Heart left ventricle (tissue), 16 donors: ENCODE results near the gene ANAPC2. TPM values are rescaled to one million over a fixed set of nuclear protein-coding genes. Genes with fewer than 3 reads are reported as not detected.

Experiments
- ATAC-seq, 4 donors: fragments of 200-7000 bp; cut with Tn5 transposase; one replicate each; pipeline ENCODE4 v1.9.1; 2020 to 2022; ENCODE audit warnings: moderate library complexity in 4 of 4, mild to moderate bottlenecking in 3 of 4, moderate number of reproducible peaks in 1 of 4
- DNase-seq, 5 donors: peaks; one replicate each; pipeline ENCODE4 v3.0.0-alpha.2; 2020
- H3K27ac ChIP-seq, 12 donors: fragments of 200-600 bp; sonication (generic) in 4 of 12; one replicate each; pipeline versions ENCODE4 v1.5.0 to v1.8.0; 2016 to 2022; ENCODE audit warnings: mild to moderate bottlenecking in 2 of 12
- H3K27me3 ChIP-seq, 9 donors: fragments of 200-600 bp; sonication (generic) in 2 of 9; one replicate each; pipeline versions ENCODE4 v1.5.1 to v1.8.0; 2016 to 2022; ENCODE audit warnings: mild to moderate bottlenecking in 3 of 9
- H3K36me3 ChIP-seq, 9 donors: fragments of 200-600 bp; sonication (generic) in 2 of 9; one replicate each; pipeline versions ENCODE4 v1.5.0 to v1.8.0; 2018 to 2022; ENCODE audit warnings: mild to moderate bottlenecking in 2 of 9
- H3K4me1 ChIP-seq, 12 donors: fragments of 200-600 bp; sonication (generic) in 4 of 12; one replicate each; pipeline versions ENCODE4 v1.5.0 to v1.8.0; 2016 to 2022; ENCODE audit warnings: mild to moderate bottlenecking in 3 of 12
- H3K4me3 ChIP-seq, 12 donors: fragments of 200-600 bp; sonication (generic) in 4 of 12; one replicate each; pipeline versions ENCODE4 v1.5.0 to v1.8.0; 2017 to 2022; ENCODE audit warnings: mild to moderate bottlenecking in 9 of 12, moderate library complexity in 4 of 12
- H3K9me3 ChIP-seq, 12 donors: fragments of 200-600 bp; sonication (generic) in 4 of 12; one replicate each; pipeline versions ENCODE4 v1.5.0 to v1.8.0; 2016 to 2022; ENCODE audit warnings: mild to moderate bottlenecking in 1 of 12
- POLR2A ChIP-seq, 2 donors: fragments of 450-650 bp; IDR thresholded peaks; one replicate each; pipeline ENCODE4 v1.6.1; 2017; ENCODE audit warnings: antibody characterized with exemption in 2 of 2, mild to moderate bottlenecking in 2 of 2, moderate library complexity in 2 of 2
- WGBS, 4 donors: extraction: QIAGEN DNeasy Blood & Tissue Kit in 2 of 4; methylation state at CpG; one replicate each; pipeline versions ENCODE4 v1.1.5 to v1.1.7; 2013 to 2018; 5-methylcytosine and 5-hydroxymethylcytosine counted together
- intact Hi-C, 10 donors: fragments of 100-400 bp; cut with DNase I; formaldehyde crosslinking; loops; one replicate each; pipeline versions ENCODE4 v1.11.1 to v1.14.2; 2022
- polyA plus RNA-seq, 2 donors: library from polyadenylated mRNA; stranded (reverse); fragments of 200-250 nt; gene quantifications; one replicate each; pipeline ENCODE4 v1.2.3, GENCODE V29; 2013
- total RNA-seq, 9 donors: library from RNA; depleted of rRNA in 2 of 9; stranded (reverse); fragments of >200 nt in 2 of 9; fragmentation: NEBNext Ultra II Directional in 3 of 9; extraction: Animal tissue kit (Norgen Biotek cat#: 25700) in 3 of 9; gene quantifications; one replicate each; pipeline versions ENCODE4 v1.1.0 to v1.2.4, GENCODE V29; 2016 to 2023
- TF ChIP-seq, protein P1 (sequence below), 12 donors: fragments of 200-600 bp; sonication (generic) in 4 of 12; IDR thresholded peaks; one replicate each; pipeline versions ENCODE4 v1.5.0 to v1.8.0; 2018 to 2022; ENCODE audit warnings: antibody characterized with exemption in 12 of 12, mild to moderate bottlenecking in 5 of 12
- donor health status: ischemic (EF 13 %, LVEDD 7.1; RV severe dilation, severe dysfunction).
- donor health status: healthy with polysubstance abuse.
- donor health status: DM: no; HTN: yes; CAD: no.
- donor health status: DM: no; HTN: no; CAD: no.
- donor health status: ischemic (EF 25% LVEDD 6.9; RV normal size, moderate dysfunction).
- donor health status: ischemic (EF 25% LVEDD 5.7; RV mildly dilated, moderate dysfunction).
- donor health status: healthy.
- donor health status: DM: yes; HTN: yes; CAD: no.
- donor health status: ischemic (EF 35%, LVEDD 5.7; RV mildly dilated, moderate dysfunction).
- donor health status: nonischemic (EF 11% LVEDD 7.7; RV severe dilation, severe dysfunction).
- donor health status: DM: yes; HTN: yes; CAD: no.
- donor health status: PGD.
- donor health status: ischemic (EF 29% LVEDD 5.4; RV normal size, mild dysfunction).
- donor health status: nonischemic (EF 23%, LVEDD 6.1; RV moderate dilation, normal function).

The ANAPC2 gene
- total and polyA plus RNA-seq, 11 donors: 14.3 to 35.9 (median 28.9) TPM

DNA sequence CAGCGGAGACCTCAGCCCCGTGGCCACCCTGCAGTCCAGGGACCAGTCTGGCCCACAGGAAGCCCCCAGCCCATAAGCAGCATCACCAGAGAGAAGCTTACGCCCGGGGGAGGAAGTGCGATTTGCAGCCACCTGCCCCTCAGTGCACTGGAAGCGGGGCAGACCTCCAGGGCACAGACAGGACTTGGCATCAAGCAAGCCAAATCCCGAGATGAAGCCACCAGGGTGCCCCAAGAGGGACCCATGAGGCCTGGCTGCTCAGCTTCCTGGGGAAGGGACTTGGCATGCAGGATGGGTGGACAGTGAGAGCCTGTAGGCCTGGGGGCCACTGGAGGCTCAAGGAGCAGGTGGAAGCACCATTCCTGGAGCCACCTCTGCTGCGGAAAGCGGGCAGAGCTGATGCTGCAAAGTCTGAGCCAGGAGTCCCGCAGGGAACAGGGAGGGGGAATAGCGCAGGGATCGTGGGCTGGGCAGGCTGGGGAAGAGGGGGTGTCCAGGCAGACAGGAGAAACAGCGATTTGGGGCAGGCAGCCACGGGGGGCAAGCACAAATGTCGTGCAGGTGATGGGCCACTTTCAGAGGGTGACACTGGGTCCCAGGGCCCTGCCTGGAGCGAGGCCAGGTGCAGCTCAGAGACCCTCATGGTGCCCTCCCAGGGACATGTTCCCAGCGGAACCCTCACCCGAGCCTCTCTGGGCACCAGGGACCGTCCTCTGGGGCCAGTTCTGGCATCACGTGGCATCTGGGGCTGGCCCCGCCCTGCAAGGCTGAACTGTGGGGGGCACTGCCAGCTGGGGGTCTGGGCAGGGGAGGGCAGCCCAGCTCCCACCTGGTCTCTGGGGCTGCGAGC is 21.8 kb downstream of the ANAPC2 start:
- H3K27ac ChIP-seq: no peak overlapping the region
- no peak for DNase-seq
- intact Hi-C loops: loop anchor here in 1 of 10 donors (5.0 kb wide), 1 partner anchor 39 kb away; no protein-coding TSS in a partner anchor
- ATAC-seq: no peak
- no peaks in the 10 kb centered on the region for H3K9me3 ChIP-seq
- H3K36me3 ChIP-seq: no peaks in the 10 kb centered on the region
- peaks cover 75 to 99% (median 85%) of the 10 kb centered on the region in 9 donors for H3K27me3 ChIP-seq
- peaks cover 6 to 55% (median 28%) of the 10 kb centered on the region in 12 donors for H3K4me1 ChIP-seq
- no peak overlapping the region for H3K4me3 ChIP-seq
- 69 to 84% (median 73%) methylated on average over 12 to 22 of the region's 22 CpGs for WGBS, 4 donors
- TF ChIP-seq POLR2A (IDR thresholded peaks at IDR 0.05): no peak
- TF ChIP-seq, protein P1, sequence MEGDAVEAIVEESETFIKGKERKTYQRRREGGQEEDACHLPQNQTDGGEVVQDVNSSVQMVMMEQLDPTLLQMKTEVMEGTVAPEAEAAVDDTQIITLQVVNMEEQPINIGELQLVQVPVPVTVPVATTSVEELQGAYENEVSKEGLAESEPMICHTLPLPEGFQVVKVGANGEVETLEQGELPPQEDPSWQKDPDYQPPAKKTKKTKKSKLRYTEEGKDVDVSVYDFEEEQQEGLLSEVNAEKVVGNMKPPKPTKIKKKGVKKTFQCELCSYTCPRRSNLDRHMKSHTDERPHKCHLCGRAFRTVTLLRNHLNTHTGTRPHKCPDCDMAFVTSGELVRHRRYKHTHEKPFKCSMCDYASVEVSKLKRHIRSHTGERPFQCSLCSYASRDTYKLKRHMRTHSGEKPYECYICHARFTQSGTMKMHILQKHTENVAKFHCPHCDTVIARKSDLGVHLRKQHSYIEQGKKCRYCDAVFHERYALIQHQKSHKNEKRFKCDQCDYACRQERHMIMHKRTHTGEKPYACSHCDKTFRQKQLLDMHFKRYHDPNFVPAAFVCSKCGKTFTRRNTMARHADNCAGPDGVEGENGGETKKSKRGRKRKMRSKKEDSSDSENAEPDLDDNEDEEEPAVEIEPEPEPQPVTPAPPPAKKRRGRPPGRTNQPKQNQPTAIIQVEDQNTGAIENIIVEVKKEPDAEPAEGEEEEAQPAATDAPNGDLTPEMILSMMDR (IDR thresholded peaks at IDR 0.05): no peak

DNA sequence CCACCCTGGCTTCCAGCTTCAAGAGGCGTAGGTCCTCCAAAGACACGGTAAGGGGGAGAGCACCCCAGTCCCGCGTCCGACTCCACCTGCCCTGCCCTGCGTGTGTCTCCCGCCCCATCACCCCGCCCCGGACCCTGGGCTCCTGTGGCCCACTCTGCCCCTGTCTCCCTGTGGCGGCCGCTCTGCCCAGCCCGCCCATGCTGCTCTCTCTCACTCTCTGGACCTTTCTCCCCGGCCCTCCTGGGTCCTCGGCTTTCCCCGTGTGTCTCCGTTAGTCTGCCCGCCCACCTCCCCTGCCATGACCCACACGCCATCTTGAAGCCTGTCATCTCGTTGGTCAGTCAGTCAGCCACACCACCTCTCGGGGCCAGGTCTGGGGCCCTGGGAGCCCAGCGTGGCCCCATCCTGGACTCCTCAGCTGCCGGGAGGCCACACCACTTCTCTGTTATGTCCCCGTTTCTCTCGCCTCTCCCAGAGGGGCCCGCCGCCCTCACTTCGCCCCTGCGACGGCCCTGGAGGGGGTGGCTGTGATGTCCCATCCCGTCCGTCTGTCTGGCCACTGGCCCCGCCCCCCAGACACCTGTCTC is 23.0 kb downstream of the ANAPC2 start:
- WGBS, 4 donors: 79 to 86% (median 80%) methylated on average over 30 to 32 of the region's 32 CpGs
- TF ChIP-seq, protein P1 (IDR thresholded peaks at IDR 0.05): no peak
- peaks cover 81 to 100% (median 94%) of the 10 kb centered on the region in 9 donors for H3K27me3 ChIP-seq

DNA sequence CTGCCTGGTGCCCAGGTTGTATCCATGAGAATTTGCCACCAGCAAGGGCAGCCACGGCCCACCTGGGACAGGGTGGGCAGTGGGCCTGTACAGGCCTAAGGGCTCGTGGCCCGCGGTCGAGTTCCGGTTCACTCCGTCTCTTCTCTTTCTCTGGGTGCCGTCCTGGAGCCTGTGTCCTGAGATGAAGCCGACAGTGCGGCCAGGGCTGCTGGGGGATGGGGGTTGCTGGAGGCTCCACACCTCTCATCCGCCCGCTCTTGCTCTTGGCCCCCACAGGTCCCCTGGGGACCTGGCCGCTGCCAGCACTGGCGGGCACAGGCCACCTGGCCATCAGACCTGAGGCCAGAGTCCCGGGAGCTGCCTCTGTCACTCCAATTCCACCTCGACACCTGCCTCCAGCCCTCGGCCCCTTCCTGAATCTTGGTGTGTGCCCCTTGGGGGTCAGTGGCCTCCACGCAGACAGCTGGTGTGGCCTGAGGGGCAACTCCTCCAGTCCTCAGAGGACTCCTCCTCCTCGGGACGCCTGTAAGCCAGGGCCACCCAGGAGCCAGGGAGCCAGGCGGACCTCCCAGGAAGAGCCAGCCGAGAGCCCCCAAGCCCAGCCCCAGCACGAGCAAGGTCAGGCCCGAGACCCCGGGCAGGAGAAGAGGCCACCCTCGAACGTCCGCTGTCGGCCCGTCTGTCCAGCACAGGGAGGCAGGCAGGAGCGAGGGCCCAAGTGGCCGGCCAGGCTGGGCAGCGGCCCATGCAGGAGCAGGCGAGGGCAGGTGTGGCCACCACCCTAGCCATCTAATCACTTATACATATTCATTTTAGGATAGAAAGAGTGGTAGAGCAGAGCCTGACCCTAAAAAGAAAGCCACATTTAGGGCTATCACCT is 23.8 kb downstream of the ANAPC2 start:
- H3K27ac ChIP-seq: no peak overlapping the region
- no peak overlapping the region for H3K4me3 ChIP-seq
- 65 to 79% (median 70%) methylated on average over 29 to 34 of the region's 34 CpGs for WGBS, 4 donors
- intact Hi-C loops: loop anchor here in 1 of 10 donors (5.0 kb wide), 1 partner anchor 37 kb away; no protein-coding TSS in a partner anchor
- peaks cover 74 to 100% (median 94%) of the 10 kb centered on the region in 9 donors for H3K27me3 ChIP-seq
- H3K36me3 ChIP-seq: no peaks in the 10 kb centered on the region
- DNase-seq (no peak), ATAC-seq (no peak)
- peaks cover 6 to 49% (median 26%) of the 10 kb centered on the region in 12 donors for H3K4me1 ChIP-seq
- TF ChIP-seq, protein P1 (IDR thresholded peaks at IDR 0.05): no peak
- no peak for TF ChIP-seq POLR2A (IDR thresholded peaks at IDR 0.05)
- H3K9me3 ChIP-seq: no peaks in the 10 kb centered on the region

More for the DNA sequence above, 23.0 kb downstream of the ANAPC2 start:
- no peak overlapping the region for H3K4me3 ChIP-seq
- no peak for ATAC-seq
- intact Hi-C loops: loop anchor here in 1 of 10 donors (5.0 kb wide), 1 partner anchor 38 kb away; no protein-coding TSS in a partner anchor
- no peaks in the 10 kb centered on the region for H3K36me3 ChIP-seq
- DNase-seq: no peak
- no peak overlapping the region for H3K27ac ChIP-seq
- H3K4me1 ChIP-seq: peaks cover 6 to 56% (median 28%) of the 10 kb centered on the region in 12 donors
- H3K9me3 ChIP-seq: no peaks in the 10 kb centered on the region
